Measurements from ENCODE around the gene FBXW4. TPM values are rescaled to one million over a fixed set of nuclear protein-coding genes. Genes with fewer than 3 reads are reported as not detected.

Gene FBXW4
- total and polyA plus RNA-seq, 10 of the 15 experiments (the other 5 are each of a cell fraction or from before 2014, with no cell fraction given), result 5.7 to 42.0 (median 27.5) TPM

- Histone ChIP-seq H2AFZ (ENCODE audit: control insufficient read depth, low read depth, low read length) (no peak overlapping the region), H3K79me2 (ENCODE audit: control insufficient read depth, insufficient read depth, low read length) (no peaks in the 10 kb centered on the region), H3K36me3 (ENCODE audit: control insufficient read depth in 2 of 2, insufficient read depth in 2 of 2, low read length in 1 of 2) (peaks cover 7 to 29% of the 10 kb centered on the region in 2 experiments), H3K4me1 (ENCODE audit: control insufficient read depth, insufficient read depth, low read length) (peaks cover 26% of the 10 kb centered on the region), H3K9me3 (replicated peaks; ENCODE audit: control insufficient read depth, insufficient read depth, low read length) (no peaks in the 10 kb centered on the region), H3K9ac (ENCODE audit: control insufficient read depth, insufficient read depth, low read length) (no peak overlapping the region), H3K27ac (ENCODE audit: control insufficient read depth, insufficient read depth) (peak overlapping the region; percentile 78), H4K20me1 (ENCODE audit: control insufficient read depth, insufficient read depth) (no peaks in the 10 kb centered on the region), H3K27me3 (replicated peaks in 1 of 2; ENCODE audit: control insufficient read depth in 2 of 2, insufficient read depth in 2 of 2, low read length in 1 of 2) (no peaks in the 10 kb centered on the region), H3K4me2 (ENCODE audit: control insufficient read depth, insufficient read depth) (peak overlapping the region; percentile 26), H3K4me3 (no peak overlapping the region)
- peak; percentile 94 for ATAC-seq
- ChIA-PET CTCF (interaction anchor here (0.7 to 2.8 kb wide), 14 partner anchors 9 to 457 kb away, joined by 3 to 13 read pairs (median 4); partner anchors contain the start of gene FBXW4), RAD21 (ENCODE audit: unreplicated experiment) (interaction anchor here (0.5 to 1.6 kb wide), 11 partner anchors 11 to 832 kb away, joined by 3 to 13 read pairs (median 3); partner anchors contain the start of genes ACTR1A and FBXW4), POLR2A (interaction anchor here (0.9 to 1.5 kb wide), 9 partner anchors 10 to 53 kb away, joined by 3 to 6 read pairs (median 5); no protein-coding TSS in a partner anchor), SMC1A (ENCODE audit: uncharacterized antibody, unreplicated experiment) (interaction anchor here (0.6 to 1.9 kb wide), 16 partner anchors 11 to 110 kb away, joined by 3 to 9 read pairs (median 4); no protein-coding TSS in a partner anchor)
- in situ Hi-C loops (cut with MboI) (no loop called here), intact Hi-C loops (cut with micrococcal nuclease; ENCODE audit: unreplicated experiment) (no loop called here)
- DNase-seq (ENCODE audit: low read depth, low spot score), result peak; percentile 32
- FAIRE-seq, result no peak
- no TSS peak for BruUV-seq (replicated peaks)
- TF ChIP-seq NRF1 (conservative IDR thresholded peaks at IDR 0.05; ENCODE audit: low read depth, low read length) (no peak), ZNF24 (IDR thresholded peaks at IDR 0.05) (no peak), MTA3 (IDR thresholded peaks at IDR 0.05; ENCODE audit: borderline replicate concordance, low read length) (no peak), MAX (IDR thresholded peaks at IDR 0.05; ENCODE audit: low read depth, low read length) (no peak), SKIL (IDR thresholded peaks at IDR 0.05; ENCODE audit: low read depth, poor library complexity, severe bottlenecking) (no peak), USF2 (IDR thresholded peaks at IDR 0.05; ENCODE audit: borderline replicate concordance, low read depth, low read length) (no peak), SUPT20H (IDR thresholded peaks at IDR 0.05; ENCODE audit: borderline replicate concordance, control insufficient read depth, low read depth, low read length) (no peak), MTA2 (IDR thresholded peaks at IDR 0.05; ENCODE audit: low read depth) (peak; percentile 48; the same call in 1 of the 2 replicates), ELK1 (IDR thresholded peaks at IDR 0.05; ENCODE audit: low read depth, low read length) (no peak), EED (IDR thresholded peaks at IDR 0.05; ENCODE audit: low read depth) (peak; percentile 65), SREBF2 (IDR thresholded peaks at IDR 0.05; ENCODE audit: low read length) (no peak), BCLAF1 (IDR thresholded peaks at IDR 0.05) (no peak), IKZF2 (IDR thresholded peaks at IDR 0.05) (peak; percentile 43 to 51; a peak in 2 of 4 replicates), BMI1 (IDR thresholded peaks at IDR 0.05; ENCODE audit: borderline replicate concordance) (no peak), ETV6 (conservative IDR thresholded peaks at IDR 0.05 in 1 of 2, IDR thresholded peaks at IDR 0.05 in 1 of 2; ENCODE audit: borderline replicate concordance in 1 of 2, low read depth in 1 of 2) (peak in 1 of 2 experiments; percentile 46; a peak in 1 of 4 replicates), IKZF1 (conservative IDR thresholded peaks at IDR 0.05) (peak; percentile 60), TCF12 (IDR thresholded peaks at IDR 0.05; ENCODE audit: low read depth, low read length) (0 out of 2 replicates have a peak, but pooled peaks have one; percentile 55)
Measured at GRCh38 chr10:101670635-101671034, 24.3 kb downstream of the FBXW4 start.

Measured in GM12878 (cell line).